GM18508 (cell line): Measurements from ENCODE around the gene PSMD12.
"Not testable (repeated sequence)": the region's sequence is repeated elsewhere in the genome, so short reads cannot be mapped to it uniquely, and the experiment has no call there.

Source experiments
- ATAC-seq: cut with Tn5 transposase; IDR thresholded peaks from one replicate; pipeline ENCODE4 v1.9.1; 2021; ENCODE audit warnings: moderate number of reproducible peaks; ENCODE audit not compliant: insufficient read depth, unreplicated experiment

The PSMD12 gene

GRCh38 chr17:67388536-67388935, 22.2 kb upstream of the PSMD12 start:
- not testable (repeated sequence) for ATAC-seq

GRCh38 chr17:67386965-67387551, 20.7 kb upstream of the PSMD12 start:
- ATAC-seq = no peak

GRCh38 chr17:67385122-67385988, 19.0 kb upstream of the PSMD12 start:
- ATAC-seq = no peak

DNA sequence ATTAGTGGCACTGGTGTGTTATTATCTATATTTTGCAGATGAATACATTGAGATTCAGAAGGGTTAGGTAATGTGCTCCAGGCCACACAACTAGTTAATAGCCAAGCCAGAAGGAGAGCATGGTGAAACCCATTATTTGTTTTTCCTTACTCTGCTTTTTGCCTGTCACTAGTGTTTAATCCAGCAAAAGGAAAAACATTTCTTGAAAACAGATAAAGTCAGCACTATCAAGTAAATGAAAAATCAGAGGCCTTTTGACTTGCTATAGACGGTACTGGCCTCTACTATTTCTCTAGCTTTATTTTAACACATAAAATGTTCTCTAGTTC, 15.5 kb upstream of the PSMD12 start:
- ATAC-seq = no peak

GRCh38 chr17:67379251-67379630, 12.9 kb upstream of the PSMD12 start:
- ATAC-seq = no peak

GRCh38 chr17:67378454-67379250, 12.3 kb upstream of the PSMD12 start:
- ATAC-seq = no peak

DNA sequence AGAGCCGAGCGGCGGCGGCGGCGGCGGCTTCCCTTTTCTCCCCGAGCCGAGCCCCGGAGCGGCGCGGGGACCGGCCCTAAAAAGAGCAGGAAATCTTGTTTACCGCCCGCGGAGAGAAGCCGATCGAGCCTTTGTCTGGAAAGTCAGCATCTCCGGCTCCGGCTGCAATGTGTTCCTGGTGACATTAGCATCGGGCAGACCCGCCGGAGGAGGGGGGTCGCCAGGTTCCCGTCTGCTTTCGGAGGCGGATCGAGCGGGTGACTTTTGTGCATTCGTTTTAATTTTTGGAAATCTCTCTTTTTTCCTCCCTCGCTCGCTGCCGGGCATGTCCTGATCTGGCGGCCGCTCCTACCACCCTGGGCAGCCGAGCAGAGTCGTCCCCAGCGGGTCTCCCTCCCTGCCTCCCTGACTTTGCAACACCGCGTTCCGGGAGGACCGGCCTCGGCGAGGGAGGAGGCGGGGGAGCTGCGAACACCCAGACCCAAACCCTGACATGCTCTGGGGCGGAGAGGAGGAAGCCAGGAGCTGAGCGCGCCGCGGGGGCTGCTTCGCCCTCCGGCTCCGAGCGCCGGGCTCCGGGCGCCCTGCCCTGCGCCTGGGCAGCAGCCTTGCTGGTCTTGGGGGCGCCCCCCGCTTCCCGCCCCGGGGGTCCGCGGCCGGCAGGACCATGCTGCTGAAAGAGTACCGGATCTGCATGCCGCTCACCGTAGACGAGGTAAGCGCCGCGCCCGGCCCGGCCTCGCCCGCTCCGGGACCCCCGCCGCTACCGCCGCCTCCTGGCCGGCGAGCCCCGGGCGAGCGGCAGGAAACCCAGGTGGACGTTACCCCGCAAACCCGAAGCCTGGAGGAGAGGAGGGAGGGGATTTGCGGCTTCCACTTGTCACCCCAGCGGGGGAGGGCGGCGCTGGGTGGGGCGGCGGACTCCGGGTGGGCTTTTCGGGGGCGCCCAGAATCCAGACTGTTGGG, 11.4 kb upstream of the PSMD12 start:
- no peak for ATAC-seq

DNA sequence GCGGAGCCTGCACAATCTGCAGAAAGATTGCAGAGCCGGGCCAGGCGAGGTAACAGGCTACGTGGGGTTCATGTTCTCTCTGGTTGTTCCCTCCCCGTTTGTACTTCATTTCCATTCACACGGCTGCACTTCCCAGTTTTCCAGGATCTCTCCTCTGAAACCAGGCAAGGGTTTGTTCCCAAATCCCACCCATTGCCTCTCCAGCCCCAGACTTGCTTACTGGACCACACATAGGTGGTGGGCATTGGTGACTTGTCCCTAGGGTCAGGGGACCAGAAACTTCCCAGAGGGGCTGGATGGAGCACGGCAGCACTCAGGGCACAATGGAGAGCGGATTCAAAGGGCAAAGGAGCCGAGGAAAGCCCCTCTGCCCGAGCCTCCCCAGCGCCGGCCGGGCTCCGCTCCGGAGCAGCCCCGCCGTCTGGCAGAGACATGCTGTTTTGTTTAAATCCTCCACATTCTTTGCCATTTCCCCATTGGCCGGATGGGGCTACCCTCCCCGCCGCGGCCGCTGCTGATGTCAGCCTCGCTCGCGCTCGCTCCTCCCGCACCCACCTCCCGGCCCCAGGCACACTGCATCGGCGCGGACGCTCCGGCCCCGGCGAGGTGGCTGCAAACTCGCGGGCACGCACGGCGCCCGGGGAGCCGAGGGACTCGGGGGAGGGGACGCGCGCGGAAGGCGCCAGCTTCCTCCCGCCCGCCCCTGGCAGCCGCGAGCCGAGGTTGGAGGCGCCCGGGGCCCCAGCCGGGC, 10.5 kb upstream of the PSMD12 start, which contains the start of gene PITPNC1:
PITPNC1 (plus strand) TSS at position 545 of the 751 bp plus-strand sequence.
- peak; percentile 35 for ATAC-seq

GRCh38 chr17:67376415-67376736, 10.0 kb upstream of the PSMD12 start:
- no peak for ATAC-seq

DNA sequence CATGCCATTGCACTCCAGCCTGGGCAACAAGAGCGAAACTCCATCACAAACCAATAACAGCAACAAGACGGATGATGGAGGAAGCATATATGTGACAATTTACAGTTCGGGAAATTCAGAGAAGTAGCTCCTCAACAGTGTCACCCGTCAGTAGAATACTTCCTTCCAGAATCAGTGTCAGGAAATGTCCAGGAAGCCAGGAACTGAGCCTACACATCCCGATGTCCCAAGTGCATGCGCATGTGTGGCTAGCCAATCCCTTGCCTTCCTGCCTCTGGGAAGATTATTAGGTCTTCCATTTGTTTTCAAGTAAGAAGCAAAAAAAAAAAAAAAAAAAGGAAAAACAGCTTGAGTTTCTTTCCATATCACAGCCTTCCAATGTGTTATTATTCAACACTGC, 9.3 kb upstream of the PSMD12 start:
- no peak for ATAC-seq

- ATAC-seq = no peak
Measured at GRCh38 chr17:67375054-67375427, 8.7 kb upstream of the PSMD12 start.

- no peak for ATAC-seq
Measured at GRCh38 chr17:67374329-67375053, 8.1 kb upstream of the PSMD12 start.

DNA sequence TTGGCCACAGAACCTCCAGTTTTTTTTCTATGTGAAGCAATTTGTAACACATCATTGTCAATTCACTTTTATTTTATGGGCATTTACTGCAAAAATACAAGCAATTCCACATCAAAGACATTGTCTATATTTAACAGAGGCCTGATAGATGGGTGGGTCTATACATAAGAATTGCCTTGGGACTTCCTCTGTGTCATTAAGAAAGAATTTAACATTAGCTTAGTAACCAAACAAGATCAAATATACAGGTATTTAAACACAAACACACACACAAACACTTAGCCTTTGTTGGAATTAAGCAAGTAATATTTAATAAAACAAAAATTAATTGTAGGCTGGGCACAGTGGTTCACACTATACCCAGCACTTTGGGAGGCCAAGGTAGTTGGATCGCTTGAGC, 6.4 kb upstream of the PSMD12 start:
- ATAC-seq = no peak

- no peak for ATAC-seq
Measured at GRCh38 chr17:67369676-67370075, 3.3 kb upstream of the PSMD12 start.

GRCh38 chr17:67365738-67366192, 612 bp downstream of the PSMD12 start:
- peak; percentile 7 for ATAC-seq

- no peak for ATAC-seq
Measured at GRCh38 chr17:67364847-67365737, 1.3 kb downstream of the PSMD12 start.

GRCh38 chr17:67362173-67362572, 4.2 kb downstream of the PSMD12 start:
- no peak for ATAC-seq

GRCh38 chr17:67360880-67361279, 5.5 kb downstream of the PSMD12 start:
- ATAC-seq = no peak
